HG03135 (cell line): Measurements from ENCODE around the gene KCNJ5.

Source experiments
- ATAC-seq: cut with Tn5 transposase; IDR thresholded peaks from one replicate; pipeline ENCODE4 v1.9.1; 2021; ENCODE audit warnings: mild to moderate bottlenecking, moderate library complexity; ENCODE audit not compliant: unreplicated experiment

The KCNJ5 gene

GRCh38 chr11:128893578-128894285, 2.6 kb downstream of the KCNJ5 start:
- ATAC-seq, result peak; percentile 56

- no peak for ATAC-seq
These were observed 3.1 kb downstream of the KCNJ5 start for GRCh38 chr11:128894286-128894681.

- no peak for ATAC-seq
These were observed 3.5 kb downstream of the KCNJ5 start for GRCh38 chr11:128894685-128895084.

GRCh38 chr11:128895526-128895925, 4.4 kb downstream of the KCNJ5 start:
- no peak for ATAC-seq

- ATAC-seq, result no peak
These were observed 5.2 kb downstream of the KCNJ5 start for GRCh38 chr11:128896356-128896755.

- ATAC-seq, result no peak
These were observed 6.7 kb downstream of the KCNJ5 start for GRCh38 chr11:128897826-128898225.

- no peak for ATAC-seq
These were observed 7.6 kb downstream of the KCNJ5 start for GRCh38 chr11:128898580-128899344.

- no peak for ATAC-seq
These were observed 9.3 kb downstream of the KCNJ5 start for GRCh38 chr11:128900468-128900867.

- no peak for ATAC-seq
These were observed 10.7 kb downstream of the KCNJ5 start for GRCh38 chr11:128901653-128902514.

GRCh38 chr11:128902515-128903066, 11.4 kb downstream of the KCNJ5 start:
- ATAC-seq, result no peak

GRCh38 chr11:128903248-128904061, 12.3 kb downstream of the KCNJ5 start:
- ATAC-seq, result no peak

- no peak for ATAC-seq
These were observed 13.1 kb downstream of the KCNJ5 start for GRCh38 chr11:128904303-128904655.

GRCh38 chr11:128904656-128905344, 13.6 kb downstream of the KCNJ5 start:
- no peak for ATAC-seq

- no peak for ATAC-seq
These were observed 14.4 kb downstream of the KCNJ5 start for GRCh38 chr11:128905345-128906184.

- no peak for ATAC-seq
These were observed 15.3 kb downstream of the KCNJ5 start for GRCh38 chr11:128906185-128907050.

- ATAC-seq, result no peak
These were observed 16.4 kb downstream of the KCNJ5 start for GRCh38 chr11:128907585-128907984.

GRCh38 chr11:128908391-128909246, 17.5 kb downstream of the KCNJ5 start:
- no peak for ATAC-seq
